ENCODE measurements around the gene KDM2B. TPM values are rescaled to one million over a fixed set of nuclear protein-coding genes. Genes with fewer than 3 reads are reported as not detected.

KDM2B gene
- total and polyA plus RNA-seq, 2 experiments from 2014 or later, result 13.6 to 22.7 TPM

- H3K27me3 ChIP-seq, result no peaks in the 10 kb centered on the region
- H3K36me3 ChIP-seq (replicated peaks; ENCODE audit: insufficient read depth, low read depth), result no peaks in the 10 kb centered on the region
- peak overlapping the region; percentile 7 for H3K4me2 ChIP-seq
- no peak overlapping the region for H3K27ac ChIP-seq
- no peak overlapping the region for H2AFZ ChIP-seq
- TF ChIP-seq EZH2phosphoT487 (IDR thresholded peaks at IDR 0.05; ENCODE audit: low read depth, severe bottlenecking, unreplicated experiment) (no peak), EZH2 (IDR thresholded peaks at IDR 0.05; ENCODE audit: borderline replicate concordance) (no peak), CTCF (IDR thresholded peaks at IDR 0.05; ENCODE audit: poor library complexity) (no peak)
- H3K4me3 ChIP-seq, result no peak overlapping the region
- no peak for DNase-seq (ENCODE audit: low spot score)
- H3K9me2 ChIP-seq (replicated peaks; ENCODE audit: insufficient read depth), result no peaks in the 10 kb centered on the region
- no peaks in the 10 kb centered on the region for H3K9me3 ChIP-seq (ENCODE audit: low read depth)
- no peaks in the 10 kb centered on the region for H4K20me1 ChIP-seq (ENCODE audit: insufficient read depth, poor library complexity, severe bottlenecking)
- peaks cover 21% of the 10 kb centered on the region for H3K4me1 ChIP-seq (ENCODE audit: insufficient read depth)
- no peaks in the 10 kb centered on the region for H3K79me2 ChIP-seq
- 88% methylated on average over 13 of the region's 13 CpGs for WGBS (ENCODE audit: low lambda C conversion rate, missing lambda C conversion rate)
Measured at GRCh38 chr12:121575952-121576625, 4.7 kb downstream of the KDM2B start.

- no peak overlapping the region for H3K4me2 ChIP-seq
- no peak overlapping the region for H2AFZ ChIP-seq
- no peak overlapping the region for H3K27ac ChIP-seq
- H3K4me1 ChIP-seq (ENCODE audit: insufficient read depth), result peaks cover 21% of the 10 kb centered on the region
- TF ChIP-seq CTCF (IDR thresholded peaks at IDR 0.05; ENCODE audit: poor library complexity) (no peak), EZH2 (IDR thresholded peaks at IDR 0.05; ENCODE audit: borderline replicate concordance) (no peak), EZH2phosphoT487 (IDR thresholded peaks at IDR 0.05; ENCODE audit: low read depth, severe bottlenecking, unreplicated experiment) (no peak)
- no peaks in the 10 kb centered on the region for H3K9me2 ChIP-seq (replicated peaks; ENCODE audit: insufficient read depth)
- H3K36me3 ChIP-seq (replicated peaks; ENCODE audit: insufficient read depth, low read depth), result no peaks in the 10 kb centered on the region
- DNase-seq (ENCODE audit: low spot score), result no peak
- 59% methylated on average over 1 of the region's 1 CpG for WGBS (ENCODE audit: low lambda C conversion rate, missing lambda C conversion rate)
- H3K4me3 ChIP-seq, result no peak overlapping the region
- no peaks in the 10 kb centered on the region for H3K27me3 ChIP-seq
- no peaks in the 10 kb centered on the region for H3K9me3 ChIP-seq (ENCODE audit: low read depth)
- H3K79me2 ChIP-seq, result no peaks in the 10 kb centered on the region
- H4K20me1 ChIP-seq (ENCODE audit: insufficient read depth, poor library complexity, severe bottlenecking), result no peaks in the 10 kb centered on the region
Measured at GRCh38 chr12:121575051-121575450, 5.8 kb downstream of the KDM2B start.

- Histone ChIP-seq H3K4me3 (no peak overlapping the region), H3K27me3 (no peaks in the 10 kb centered on the region), H3K9me3 (ENCODE audit: low read depth) (no peaks in the 10 kb centered on the region), H4K20me1 (ENCODE audit: insufficient read depth, poor library complexity, severe bottlenecking) (no peaks in the 10 kb centered on the region), H3K4me2 (no peak overlapping the region), H3K79me2 (no peaks in the 10 kb centered on the region), H3K4me1 (ENCODE audit: insufficient read depth) (peaks cover 20% of the 10 kb centered on the region), H3K27ac (no peak overlapping the region), H3K9me2 (replicated peaks; ENCODE audit: insufficient read depth) (no peaks in the 10 kb centered on the region), H3K36me3 (replicated peaks; ENCODE audit: insufficient read depth, low read depth) (no peaks in the 10 kb centered on the region), H2AFZ (no peak overlapping the region)
- TF ChIP-seq EZH2phosphoT487 (IDR thresholded peaks at IDR 0.05; ENCODE audit: low read depth, severe bottlenecking, unreplicated experiment) (no peak), EZH2 (IDR thresholded peaks at IDR 0.05; ENCODE audit: borderline replicate concordance) (no peak), CTCF (IDR thresholded peaks at IDR 0.05; ENCODE audit: poor library complexity) (no peak)
- WGBS (ENCODE audit: low lambda C conversion rate, missing lambda C conversion rate), result 89% methylated on average over 11 of the region's 11 CpGs
- DNase-seq (ENCODE audit: low spot score), result no peak
Measured at GRCh38 chr12:121574025-121574424, 6.8 kb downstream of the KDM2B start.
